ENCODE results near the gene FKBP6.

Gene FKBP6

GRCh38 chr7:73338321-73338720 is 10.4 kb downstream of the FKBP6 start:
- Mint-ChIP-seq H3K36me3 (no peaks in the 10 kb centered on the region), H3K27me3 (peaks cover 19% of the 10 kb centered on the region), H3K4me1 (no peaks in the 10 kb centered on the region), H3K4me3 (no peak overlapping the region), H3K27ac (no peak overlapping the region), H3K9me3 (no peaks in the 10 kb centered on the region)
- DNase-seq: no peak
- CTCF ChIA-PET: no interaction called here

GRCh38 chr7:73340514-73340913 is 12.6 kb downstream of the FKBP6 start:
- no peak for DNase-seq
- Mint-ChIP-seq H3K27ac (no peak overlapping the region), H3K27me3 (peaks cover 18% of the 10 kb centered on the region), H3K4me1 (no peaks in the 10 kb centered on the region), H3K9me3 (no peaks in the 10 kb centered on the region), H3K36me3 (no peaks in the 10 kb centered on the region), H3K4me3 (no peak overlapping the region)
- CTCF ChIA-PET: no interaction called here

- Mint-ChIP-seq H3K9me3 (no peaks in the 10 kb centered on the region), H3K4me3 (no peak overlapping the region), H3K36me3 (no peaks in the 10 kb centered on the region), H3K27me3 (peaks cover 20% of the 10 kb centered on the region), H3K4me1 (no peaks in the 10 kb centered on the region), H3K27ac (no peak overlapping the region)
- DNase-seq: no peak
- CTCF ChIA-PET: no interaction called here
These were observed 13.9 kb downstream of the FKBP6 start for GRCh38 chr7:73341877-73342276.

GRCh38 chr7:73342645-73343044 is 14.7 kb downstream of the FKBP6 start:
- Mint-ChIP-seq H3K27ac (no peak overlapping the region), H3K4me1 (no peaks in the 10 kb centered on the region), H3K9me3 (no peaks in the 10 kb centered on the region), H3K27me3 (peaks cover 20% of the 10 kb centered on the region), H3K36me3 (no peaks in the 10 kb centered on the region), H3K4me3 (no peak overlapping the region)
- CTCF ChIA-PET: no interaction called here
- no peak for DNase-seq

GRCh38 chr7:73343671-73344380 is 15.9 kb downstream of the FKBP6 start:
- H3K9me3 Mint-ChIP-seq: no peaks in the 10 kb centered on the region
- no peak for DNase-seq
- H3K36me3 Mint-ChIP-seq: no peaks in the 10 kb centered on the region
- CTCF ChIA-PET: interaction anchor here (0.6 kb wide), 1 partner anchor 20 kb away, joined by 3 read pairs; no protein-coding TSS in a partner anchor
- peaks cover 24% of the 10 kb centered on the region for H3K27me3 Mint-ChIP-seq
- H3K27ac Mint-ChIP-seq: no peak overlapping the region
- no peaks in the 10 kb centered on the region for H3K4me1 Mint-ChIP-seq
- H3K4me3 Mint-ChIP-seq: no peak overlapping the region

GRCh38 chr7:73345538-73345937 is 17.6 kb downstream of the FKBP6 start:
- CTCF ChIA-PET: no interaction called here
- H3K27me3 Mint-ChIP-seq: peaks cover 24% of the 10 kb centered on the region
- no peaks in the 10 kb centered on the region for H3K4me1 Mint-ChIP-seq

GRCh38 chr7:73345951-73346350 is 18.0 kb downstream of the FKBP6 start:
- Mint-ChIP-seq H3K4me3 (no peak overlapping the region), H3K4me1 (no peaks in the 10 kb centered on the region), H3K9me3 (no peaks in the 10 kb centered on the region), H3K36me3 (no peaks in the 10 kb centered on the region), H3K27me3 (peaks cover 24% of the 10 kb centered on the region), H3K27ac (no peak overlapping the region)
- no peak for DNase-seq
- CTCF ChIA-PET: no interaction called here

More at GRCh38 chr7:73345538-73345937, 17.6 kb downstream of the FKBP6 start:
- H3K9me3 Mint-ChIP-seq: no peaks in the 10 kb centered on the region
- no peak overlapping the region for H3K27ac Mint-ChIP-seq
- no peak overlapping the region for H3K4me3 Mint-ChIP-seq
- H3K36me3 Mint-ChIP-seq: no peaks in the 10 kb centered on the region
- no peak for DNase-seq

- H3K27ac Mint-ChIP-seq: no peak overlapping the region
- H3K36me3 Mint-ChIP-seq: no peaks in the 10 kb centered on the region
- H3K4me3 Mint-ChIP-seq: no peak overlapping the region
- H3K27me3 Mint-ChIP-seq: peaks cover 9% of the 10 kb centered on the region
- H3K9me3 Mint-ChIP-seq: no peaks in the 10 kb centered on the region
- H3K4me1 Mint-ChIP-seq: no peaks in the 10 kb centered on the region
- no peak for DNase-seq
- CTCF ChIA-PET: interaction anchor here (1.0 kb wide), 1 partner anchor 26 kb away, joined by 3 read pairs; no protein-coding TSS in a partner anchor
These were observed 21.8 kb downstream of the FKBP6 start for GRCh38 chr7:73349763-73350162.

GRCh38 chr7:73350306-73351068 is 22.5 kb downstream of the FKBP6 start:
- Mint-ChIP-seq H3K9me3 (no peaks in the 10 kb centered on the region), H3K4me3 (no peak overlapping the region), H3K27ac (no peak overlapping the region), H3K36me3 (no peaks in the 10 kb centered on the region), H3K27me3 (peaks cover 9% of the 10 kb centered on the region), H3K4me1 (no peaks in the 10 kb centered on the region)
- CTCF ChIA-PET: interaction anchor here (0.6 to 1.0 kb wide), 2 partner anchors 27 to 505 kb away, joined by 3 read pairs; no protein-coding TSS in a partner anchor
- DNase-seq: no peak

GRCh38 chr7:73351447-73352167 is 23.6 kb downstream of the FKBP6 start:
- Mint-ChIP-seq H3K27ac (no peak overlapping the region), H3K4me3 (no peak overlapping the region), H3K36me3 (no peaks in the 10 kb centered on the region), H3K4me1 (no peaks in the 10 kb centered on the region), H3K9me3 (no peaks in the 10 kb centered on the region), H3K27me3 (peaks cover 4% of the 10 kb centered on the region)
- CTCF ChIA-PET: no interaction called here
- no peak for DNase-seq

GRCh38 chr7:73352784-73353183 is 24.8 kb downstream of the FKBP6 start:
- CTCF ChIA-PET: no interaction called here
- Mint-ChIP-seq H3K4me3 (no peak overlapping the region), H3K27ac (no peak overlapping the region), H3K27me3 (peaks cover 12% of the 10 kb centered on the region), H3K4me1 (no peaks in the 10 kb centered on the region), H3K9me3 (no peaks in the 10 kb centered on the region), H3K36me3 (no peaks in the 10 kb centered on the region)
- DNase-seq: no peak

- CTCF ChIA-PET: no interaction called here
These were observed 25.3 kb downstream of the FKBP6 start for GRCh38 chr7:73353243-73353642.

GRCh38 chr7:73354196-73354595 is 26.2 kb downstream of the FKBP6 start:
- H3K27me3 Mint-ChIP-seq: peaks cover 21% of the 10 kb centered on the region
- DNase-seq: no peak

More at GRCh38 chr7:73353243-73353642, 25.3 kb downstream of the FKBP6 start:
- H3K4me3 Mint-ChIP-seq: no peak overlapping the region
- H3K4me1 Mint-ChIP-seq: peaks cover 3% of the 10 kb centered on the region
- H3K27ac Mint-ChIP-seq: no peak overlapping the region
- peaks cover 16% of the 10 kb centered on the region for H3K27me3 Mint-ChIP-seq
- no peak for DNase-seq
- H3K36me3 Mint-ChIP-seq: no peaks in the 10 kb centered on the region
- no peaks in the 10 kb centered on the region for H3K9me3 Mint-ChIP-seq

GRCh38 chr7:73354821-73355220 is 26.9 kb downstream of the FKBP6 start:
- Mint-ChIP-seq H3K4me3 (no peak overlapping the region), H3K27me3 (peaks cover 25% of the 10 kb centered on the region), H3K4me1 (peaks cover 6% of the 10 kb centered on the region), H3K9me3 (no peaks in the 10 kb centered on the region), H3K27ac (no peak overlapping the region), H3K36me3 (no peaks in the 10 kb centered on the region)
- CTCF ChIA-PET: no interaction called here
- no peak for DNase-seq

More at GRCh38 chr7:73354196-73354595, 26.2 kb downstream of the FKBP6 start:
- Mint-ChIP-seq H3K4me1 (peaks cover 6% of the 10 kb centered on the region), H3K9me3 (no peaks in the 10 kb centered on the region), H3K36me3 (no peaks in the 10 kb centered on the region), H3K27ac (no peak overlapping the region), H3K4me3 (no peak overlapping the region)
- CTCF ChIA-PET: no interaction called here
